ENCODE results near the gene CALCOCO1.

Gene CALCOCO1

GRCh38 chr12:53695152-53696145 lies 31.8 kb downstream of the CALCOCO1 start:
- no peak overlapping the region for H3K4me3 ChIP-seq (ENCODE audit: low read depth, low read length)
- TF ChIP-seq, protein P1, sequence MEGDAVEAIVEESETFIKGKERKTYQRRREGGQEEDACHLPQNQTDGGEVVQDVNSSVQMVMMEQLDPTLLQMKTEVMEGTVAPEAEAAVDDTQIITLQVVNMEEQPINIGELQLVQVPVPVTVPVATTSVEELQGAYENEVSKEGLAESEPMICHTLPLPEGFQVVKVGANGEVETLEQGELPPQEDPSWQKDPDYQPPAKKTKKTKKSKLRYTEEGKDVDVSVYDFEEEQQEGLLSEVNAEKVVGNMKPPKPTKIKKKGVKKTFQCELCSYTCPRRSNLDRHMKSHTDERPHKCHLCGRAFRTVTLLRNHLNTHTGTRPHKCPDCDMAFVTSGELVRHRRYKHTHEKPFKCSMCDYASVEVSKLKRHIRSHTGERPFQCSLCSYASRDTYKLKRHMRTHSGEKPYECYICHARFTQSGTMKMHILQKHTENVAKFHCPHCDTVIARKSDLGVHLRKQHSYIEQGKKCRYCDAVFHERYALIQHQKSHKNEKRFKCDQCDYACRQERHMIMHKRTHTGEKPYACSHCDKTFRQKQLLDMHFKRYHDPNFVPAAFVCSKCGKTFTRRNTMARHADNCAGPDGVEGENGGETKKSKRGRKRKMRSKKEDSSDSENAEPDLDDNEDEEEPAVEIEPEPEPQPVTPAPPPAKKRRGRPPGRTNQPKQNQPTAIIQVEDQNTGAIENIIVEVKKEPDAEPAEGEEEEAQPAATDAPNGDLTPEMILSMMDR (IDR thresholded peaks at IDR 0.05; ENCODE audit: insufficient read depth, low read depth, low read length, missing control alignments): no peak
- DNase-seq (ENCODE audit: low read depth): no peak

DNA sequence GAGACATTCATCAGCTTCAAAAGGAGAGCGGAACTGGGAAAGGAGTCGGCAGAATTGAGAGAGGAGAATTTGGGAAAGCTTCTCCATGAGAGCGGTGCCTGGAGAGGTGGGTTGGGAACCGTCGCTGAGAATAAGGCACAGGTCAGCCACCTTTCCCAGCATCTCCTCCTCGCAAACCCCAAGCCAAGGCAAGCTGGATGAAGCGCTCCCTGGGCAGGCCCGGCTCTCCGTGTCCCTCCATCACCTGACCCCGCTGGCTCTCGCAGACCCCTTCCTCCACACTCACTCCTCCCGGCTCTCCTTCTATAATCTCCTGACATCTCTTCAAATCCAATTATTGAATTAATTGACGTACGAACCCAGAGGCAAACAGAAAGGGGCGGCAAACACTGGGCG lies 32.5 kb downstream of the CALCOCO1 start:
- DNase-seq (ENCODE audit: low read depth): no peak
- TF ChIP-seq, protein P1 (IDR thresholded peaks at IDR 0.05; ENCODE audit: insufficient read depth, low read depth, low read length, missing control alignments): no peak

DNA sequence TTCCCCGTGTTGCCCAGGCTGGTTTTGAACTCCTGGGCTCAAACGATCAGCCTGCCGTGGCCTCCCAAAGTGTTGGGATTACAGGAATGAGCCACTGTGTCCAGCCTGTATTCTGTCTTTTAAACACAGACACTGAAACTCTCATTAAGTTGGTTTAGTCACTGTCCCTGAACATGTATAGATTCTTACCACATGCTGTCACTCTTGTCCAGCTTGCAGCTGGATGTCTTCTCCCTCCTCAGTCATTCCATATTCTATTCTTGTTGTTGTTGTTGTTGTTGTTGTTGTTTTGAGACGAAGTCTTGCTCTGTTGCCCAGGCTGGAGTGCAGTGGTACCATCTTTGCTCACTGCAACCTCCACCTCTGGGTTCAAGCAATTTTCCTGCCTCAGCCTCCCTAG lies 39.1 kb downstream of the CALCOCO1 start:
- TF ChIP-seq, protein P1 (IDR thresholded peaks at IDR 0.05; ENCODE audit: insufficient read depth, low read depth, low read length, missing control alignments): no peak
- H3K4me3 ChIP-seq (ENCODE audit: low read depth, low read length): no peak overlapping the region
- DNase-seq (ENCODE audit: low read depth): no peak

More for the DNA sequence above, 32.5 kb downstream of the CALCOCO1 start:
- no peak overlapping the region for H3K4me3 ChIP-seq (ENCODE audit: low read depth, low read length)

GRCh38 chr12:53686436-53686835 lies 40.8 kb downstream of the CALCOCO1 start:
- DNase-seq (ENCODE audit: low read depth): no peak
- TF ChIP-seq, protein P1 (IDR thresholded peaks at IDR 0.05; ENCODE audit: insufficient read depth, low read depth, low read length, missing control alignments): no peak
- H3K4me3 ChIP-seq (ENCODE audit: low read depth, low read length): no peak overlapping the region

DNA sequence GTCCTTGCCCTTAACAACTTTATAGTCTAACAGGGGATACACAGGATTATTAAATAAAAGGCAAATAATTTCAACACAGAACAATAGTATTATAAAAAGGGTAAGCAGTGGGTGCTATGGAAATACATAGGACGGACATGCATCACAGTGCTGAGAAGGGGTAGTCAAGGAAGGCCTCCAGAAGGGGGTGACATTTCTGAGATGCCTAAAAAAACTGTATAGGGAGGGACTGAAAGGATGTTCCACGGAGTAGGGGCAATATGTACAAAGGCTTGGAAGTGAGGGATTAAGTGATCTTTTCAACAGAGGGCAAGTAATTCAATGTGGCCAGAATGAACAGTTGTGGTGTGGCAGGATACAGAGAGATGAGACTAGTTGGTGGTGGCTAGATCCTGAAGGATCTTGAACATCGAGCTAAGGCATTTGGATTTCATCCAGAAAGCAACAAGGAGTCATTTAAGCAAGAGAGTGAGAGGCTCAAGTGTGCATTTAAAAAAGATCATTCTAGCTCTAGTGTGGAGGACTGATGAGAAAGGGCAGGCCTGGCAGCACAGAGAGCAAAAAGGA lies 42.5 kb downstream of the CALCOCO1 start:
- TF ChIP-seq, protein P1 (IDR thresholded peaks at IDR 0.05; ENCODE audit: insufficient read depth, low read depth, low read length, missing control alignments): no peak
- H3K4me3 ChIP-seq (ENCODE audit: low read depth, low read length): no peak overlapping the region
- DNase-seq (ENCODE audit: low read depth): no peak

GRCh38 chr12:53683983-53684382 lies 43.3 kb downstream of the CALCOCO1 start:
- H3K4me3 ChIP-seq (ENCODE audit: low read depth, low read length): no peak overlapping the region
- DNase-seq (ENCODE audit: low read depth): no peak
- TF ChIP-seq, protein P1 (IDR thresholded peaks at IDR 0.05; ENCODE audit: insufficient read depth, low read depth, low read length, missing control alignments): no peak
